ENCODE results near the gene ZSWIM4. TPM values are rescaled to one million over a fixed set of nuclear protein-coding genes. Genes with fewer than 3 reads are reported as not detected.

The ZSWIM4 gene
- total RNA-seq, 1 experiment from 2014 or later = 8.7 TPM

DNA sequence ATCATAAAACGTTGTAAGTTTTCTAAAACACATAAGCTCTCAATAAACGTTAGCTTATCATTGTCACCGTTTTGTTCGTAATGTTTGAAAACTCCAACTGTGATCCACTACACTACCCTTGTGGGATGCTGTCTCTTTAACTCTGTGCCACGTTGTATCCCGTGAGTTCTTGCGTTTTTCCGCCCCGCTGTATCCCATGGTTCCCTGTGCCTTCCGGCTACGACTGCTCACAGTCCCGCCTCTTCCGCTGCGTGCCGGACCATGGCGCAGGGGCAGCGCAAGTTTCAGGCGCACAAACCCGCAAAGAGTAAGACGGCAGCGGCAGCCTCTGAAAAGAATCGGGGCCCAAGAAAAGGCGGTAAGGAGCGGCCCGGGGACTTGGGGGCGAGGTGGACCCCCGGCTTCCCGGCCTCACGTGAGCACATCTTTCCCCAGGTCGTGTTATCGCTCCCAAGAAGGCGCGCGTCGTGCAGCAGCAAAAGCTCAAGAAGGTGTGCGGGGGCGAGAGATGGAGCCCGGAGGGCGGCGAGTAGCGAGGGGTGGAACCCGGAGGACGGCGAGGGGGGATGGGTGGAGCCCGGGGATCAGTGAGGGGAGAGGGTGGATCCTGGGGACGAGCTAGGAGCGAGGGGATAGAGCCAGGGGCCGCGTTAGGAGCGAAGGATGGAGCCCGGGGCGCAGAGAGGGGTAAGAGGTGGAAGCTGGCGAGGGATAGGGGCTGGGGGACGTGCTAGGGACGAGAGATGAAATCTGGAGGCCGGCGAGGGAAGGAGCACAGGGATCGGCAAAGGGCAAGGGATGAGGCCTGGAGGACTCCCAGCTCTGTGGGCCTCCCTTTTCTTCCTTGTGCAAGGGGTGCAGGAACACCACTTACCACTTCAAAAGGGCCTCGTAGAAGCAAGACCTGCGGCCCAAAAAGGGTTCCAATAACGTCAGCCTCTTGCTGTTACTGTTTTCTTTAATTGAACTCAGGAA, 20.7 kb upstream of the ZSWIM4 start, which contains the start of gene C19orf53:
Gene C19orf53, plus strand, starts transcription at position 240 of the 975 bp plus-strand sequence. Its CDS starts 22 bp downstream, at position 262.
- TF ChIP-seq SIN3A (IDR thresholded peaks at IDR 0.05; ENCODE audit: borderline replicate concordance, insufficient read depth, low read depth, low read length) (0 out of 2 replicates have a peak, but pooled peaks have one; percentile 4), POLR2AphosphoS5 (IDR thresholded peaks at IDR 0.05; ENCODE audit: low read depth, low read length) (peak; percentile 86), TCF7L2 (IDR thresholded peaks at IDR 0.05; ENCODE audit: low read depth, low read length) (no peak)
- TF ChIP-seq, protein P1, sequence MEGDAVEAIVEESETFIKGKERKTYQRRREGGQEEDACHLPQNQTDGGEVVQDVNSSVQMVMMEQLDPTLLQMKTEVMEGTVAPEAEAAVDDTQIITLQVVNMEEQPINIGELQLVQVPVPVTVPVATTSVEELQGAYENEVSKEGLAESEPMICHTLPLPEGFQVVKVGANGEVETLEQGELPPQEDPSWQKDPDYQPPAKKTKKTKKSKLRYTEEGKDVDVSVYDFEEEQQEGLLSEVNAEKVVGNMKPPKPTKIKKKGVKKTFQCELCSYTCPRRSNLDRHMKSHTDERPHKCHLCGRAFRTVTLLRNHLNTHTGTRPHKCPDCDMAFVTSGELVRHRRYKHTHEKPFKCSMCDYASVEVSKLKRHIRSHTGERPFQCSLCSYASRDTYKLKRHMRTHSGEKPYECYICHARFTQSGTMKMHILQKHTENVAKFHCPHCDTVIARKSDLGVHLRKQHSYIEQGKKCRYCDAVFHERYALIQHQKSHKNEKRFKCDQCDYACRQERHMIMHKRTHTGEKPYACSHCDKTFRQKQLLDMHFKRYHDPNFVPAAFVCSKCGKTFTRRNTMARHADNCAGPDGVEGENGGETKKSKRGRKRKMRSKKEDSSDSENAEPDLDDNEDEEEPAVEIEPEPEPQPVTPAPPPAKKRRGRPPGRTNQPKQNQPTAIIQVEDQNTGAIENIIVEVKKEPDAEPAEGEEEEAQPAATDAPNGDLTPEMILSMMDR (IDR thresholded peaks at IDR 0.05) = no peak
- TF ChIP-seq, protein P2, sequence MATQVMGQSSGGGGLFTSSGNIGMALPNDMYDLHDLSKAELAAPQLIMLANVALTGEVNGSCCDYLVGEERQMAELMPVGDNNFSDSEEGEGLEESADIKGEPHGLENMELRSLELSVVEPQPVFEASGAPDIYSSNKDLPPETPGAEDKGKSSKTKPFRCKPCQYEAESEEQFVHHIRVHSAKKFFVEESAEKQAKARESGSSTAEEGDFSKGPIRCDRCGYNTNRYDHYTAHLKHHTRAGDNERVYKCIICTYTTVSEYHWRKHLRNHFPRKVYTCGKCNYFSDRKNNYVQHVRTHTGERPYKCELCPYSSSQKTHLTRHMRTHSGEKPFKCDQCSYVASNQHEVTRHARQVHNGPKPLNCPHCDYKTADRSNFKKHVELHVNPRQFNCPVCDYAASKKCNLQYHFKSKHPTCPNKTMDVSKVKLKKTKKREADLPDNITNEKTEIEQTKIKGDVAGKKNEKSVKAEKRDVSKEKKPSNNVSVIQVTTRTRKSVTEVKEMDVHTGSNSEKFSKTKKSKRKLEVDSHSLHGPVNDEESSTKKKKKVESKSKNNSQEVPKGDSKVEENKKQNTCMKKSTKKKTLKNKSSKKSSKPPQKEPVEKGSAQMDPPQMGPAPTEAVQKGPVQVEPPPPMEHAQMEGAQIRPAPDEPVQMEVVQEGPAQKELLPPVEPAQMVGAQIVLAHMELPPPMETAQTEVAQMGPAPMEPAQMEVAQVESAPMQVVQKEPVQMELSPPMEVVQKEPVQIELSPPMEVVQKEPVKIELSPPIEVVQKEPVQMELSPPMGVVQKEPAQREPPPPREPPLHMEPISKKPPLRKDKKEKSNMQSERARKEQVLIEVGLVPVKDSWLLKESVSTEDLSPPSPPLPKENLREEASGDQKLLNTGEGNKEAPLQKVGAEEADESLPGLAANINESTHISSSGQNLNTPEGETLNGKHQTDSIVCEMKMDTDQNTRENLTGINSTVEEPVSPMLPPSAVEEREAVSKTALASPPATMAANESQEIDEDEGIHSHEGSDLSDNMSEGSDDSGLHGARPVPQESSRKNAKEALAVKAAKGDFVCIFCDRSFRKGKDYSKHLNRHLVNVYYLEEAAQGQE (IDR thresholded peaks at IDR 0.05; ENCODE audit: insufficient read depth in 1 of 2, low read depth in 2 of 2, low read length in 1 of 2) = peak in 1 of 2 experiments; percentile 53; a peak in 2 of 4 replicates
- DNase-seq (ENCODE audit: low read depth, low spot score) (peak; percentile 78), ATAC-seq (peak; percentile 99)
- ChIA-PET CTCF (interaction anchor here (0.6 kb wide), 1 partner anchor 754 kb away, joined by 6 read pairs; no protein-coding TSS in a partner anchor), POLR2A (interaction anchor here (0.6 to 0.7 kb wide), 3 partner anchors 43 to 98 kb away, joined by 3 to 5 read pairs (median 4); no protein-coding TSS in a partner anchor)
- H3K9me3 ChIP-seq (ENCODE audit: control insufficient read depth, insufficient read depth, low read depth, low read length) = no peaks in the 10 kb centered on the region
- peak within 1 kb of the TSS; percentile 75 for H3K27ac ChIP-seq (ENCODE audit: low read length)
- H3K4me1 ChIP-seq (ENCODE audit: control insufficient read depth, insufficient read depth, low read length) = 0 out of 2 replicates have a peak, but pooled peaks cover 3% of the 10 kb centered on the region
- peaks cover 4% of the 10 kb centered on the region; the same call in 1 of the 2 replicates for H3K36me3 ChIP-seq (ENCODE audit: control insufficient read depth, insufficient read depth, low read length)
- in situ Hi-C loops (cut with HindIII; ENCODE audit: low pct_unique_long_range_greater_than_20kb, low sequenced_read_pairs) = no loop called here
- no peaks in the 10 kb centered on the region for H3K27me3 ChIP-seq (ENCODE audit: control insufficient read depth, insufficient read depth, low read length)
- intact Hi-C loops (cut with micrococcal nuclease; ENCODE audit: unreplicated experiment) = no loop called here
- no TSS peak for BruUV-seq (replicated peaks)
- peak within 1 kb of the TSS; percentile 80 to 86 for H3K4me3 ChIP-seq (ENCODE audit: low read depth in 2 of 2, low read length in 2 of 2)

DNA sequence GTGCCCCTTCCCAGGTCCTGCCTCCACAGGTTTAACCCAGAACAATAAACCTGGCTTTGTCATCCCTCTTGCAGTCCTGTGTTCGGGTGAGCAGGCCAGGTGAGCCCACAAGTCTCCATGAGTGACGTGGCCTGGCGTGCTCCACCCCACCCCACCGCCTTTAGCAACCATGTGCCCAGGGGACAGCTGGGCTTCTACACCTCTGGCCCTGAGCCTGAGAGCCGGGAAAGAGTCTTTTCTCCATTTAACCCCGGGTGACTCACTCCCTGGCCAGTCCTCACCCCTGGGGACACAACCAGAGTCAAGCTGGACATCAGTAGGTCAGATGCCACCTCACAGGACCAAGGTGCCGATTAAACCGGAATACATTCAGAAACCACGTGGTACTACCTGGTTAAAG, 16.8 kb upstream of the ZSWIM4 start:
- ChIA-PET POLR2A (no interaction called here), CTCF (interaction anchor here (0.6 kb wide), 1 partner anchor 170 kb away, joined by 11 read pairs; no protein-coding TSS in a partner anchor)
- no peak for TF ChIP-seq POLR2AphosphoS5 (IDR thresholded peaks at IDR 0.05; ENCODE audit: low read depth, low read length)
- no peak for TF ChIP-seq TCF7L2 (IDR thresholded peaks at IDR 0.05; ENCODE audit: low read depth, low read length)
- TF ChIP-seq, protein P2 (IDR thresholded peaks at IDR 0.05; ENCODE audit: insufficient read depth in 1 of 2, low read depth in 2 of 2, low read length in 1 of 2) = no peak
- TF ChIP-seq SIN3A (IDR thresholded peaks at IDR 0.05; ENCODE audit: borderline replicate concordance, insufficient read depth, low read depth, low read length) = no peak
- TF ChIP-seq, protein P1 (IDR thresholded peaks at IDR 0.05) = no peak
- DNase-seq (ENCODE audit: low read depth, low spot score) = no peak
- in situ Hi-C loops (cut with HindIII; ENCODE audit: low pct_unique_long_range_greater_than_20kb, low sequenced_read_pairs) = no loop called here
- ATAC-seq = no peak
- H3K27me3 ChIP-seq (ENCODE audit: control insufficient read depth, insufficient read depth, low read length) = no peaks in the 10 kb centered on the region
- H3K4me1 ChIP-seq (ENCODE audit: control insufficient read depth, insufficient read depth, low read length) = 0 out of 2 replicates have a peak, but pooled peaks cover 6% of the 10 kb centered on the region
- no peak overlapping the region for H3K4me3 ChIP-seq (ENCODE audit: low read depth in 2 of 2, low read length in 2 of 2)
- no peak overlapping the region for H3K27ac ChIP-seq (ENCODE audit: low read length)
- peaks cover 4% of the 10 kb centered on the region; the same call in 1 of the 2 replicates for H3K36me3 ChIP-seq (ENCODE audit: control insufficient read depth, insufficient read depth, low read length)
- no TSS peak for BruUV-seq (replicated peaks)
- H3K9me3 ChIP-seq (ENCODE audit: control insufficient read depth, insufficient read depth, low read depth, low read length) = no peaks in the 10 kb centered on the region
- intact Hi-C loops (cut with micrococcal nuclease; ENCODE audit: unreplicated experiment) = no loop called here

All from Panc1 (cell line).